Subcutaneous abdominal adipose tissue (tissue), 5 donors: ENCODE data around the gene STXBP5.
A peak's percentile ranks its signal among the peaks of the same experiment; 100 is the strongest.

Experiments
- H3K27ac ChIP-seq: one replicate; pipeline ENCODE4 v1.7.0; 2013; ENCODE audit warnings: low read depth, mild to moderate bottlenecking, inconsistent platforms, low read length, moderate library complexity
- H3K27me3 ChIP-seq, 5 donors: one replicate each; pipeline ENCODE4 v1.7.0; 2013; ENCODE audit warnings: low read length in 5 of 5, inconsistent platforms in 1 of 5; ENCODE audit not compliant: control insufficient read depth in 5 of 5, insufficient read depth in 4 of 5
- H3K36me3 ChIP-seq, 5 donors: one replicate each; pipeline ENCODE4 v1.7.0; 2013; ENCODE audit warnings: low read length in 5 of 5; ENCODE audit not compliant: control insufficient read depth in 5 of 5, insufficient read depth in 5 of 5
- H3K4me1 ChIP-seq, 5 donors: one replicate each; pipeline ENCODE4 v1.7.0; 2013; ENCODE audit warnings: low read length in 5 of 5, mild to moderate bottlenecking in 3 of 5, moderate library complexity in 1 of 5; ENCODE audit not compliant: control insufficient read depth in 5 of 5, insufficient read depth in 5 of 5
- H3K4me3 ChIP-seq, 5 donors: one replicate each; pipeline ENCODE4 v1.7.0; 2013; ENCODE audit warnings: low read length in 5 of 5, low read depth in 1 of 5
- H3K9ac ChIP-seq, 5 donors: one replicate each; pipeline ENCODE4 v1.7.0; 2013; ENCODE audit warnings: low read length in 5 of 5, mild to moderate bottlenecking in 4 of 5, moderate library complexity in 3 of 5
- H3K9me3 ChIP-seq, 5 donors: one replicate each; pipeline ENCODE4 v1.7.0; 2013; ENCODE audit warnings: low read length in 5 of 5; ENCODE audit not compliant: control insufficient read depth in 5 of 5
- donor health status: healthy.
- donor health status: healthy.
- donor health status: healthy.
- donor health status: healthy.
- donor health status: healthy.

Gene STXBP5

DNA sequence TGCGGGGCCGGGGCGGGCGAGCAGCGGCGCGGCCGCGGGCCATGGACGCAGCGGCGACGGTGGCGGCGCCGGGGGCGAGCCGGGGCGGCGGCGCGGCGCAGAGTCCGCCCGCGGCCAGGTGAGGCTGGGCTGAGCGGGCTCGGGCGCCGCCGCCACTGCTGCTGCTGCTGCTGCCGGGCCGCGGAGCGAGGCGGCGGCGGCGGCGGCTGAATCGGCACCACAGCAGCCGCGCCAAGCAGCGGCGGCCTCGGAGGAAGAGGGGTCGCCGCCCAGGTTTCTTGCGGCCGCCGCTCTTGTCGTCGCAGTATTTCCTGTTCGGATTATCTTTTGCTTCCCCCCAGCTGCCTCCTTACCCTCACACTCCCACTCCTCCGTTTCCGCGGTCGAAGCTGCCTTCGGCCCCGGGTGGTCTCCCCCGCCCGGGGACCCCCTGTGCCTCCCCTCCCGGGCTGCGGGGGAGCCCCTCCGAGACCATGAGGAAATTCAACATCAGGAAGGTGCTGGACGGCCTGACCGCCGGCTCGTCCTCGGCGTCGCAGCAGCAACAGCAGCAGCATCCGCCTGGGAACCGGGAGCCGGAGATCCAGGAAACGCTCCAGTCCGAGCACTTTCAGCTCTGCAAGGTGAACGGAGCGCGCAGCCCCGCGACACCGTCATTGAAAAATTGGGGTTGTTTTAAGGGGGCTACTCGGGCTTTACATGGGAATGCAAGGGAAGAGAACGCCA lies at the start of gene STXBP5:
TSS of gene STXBP5 (plus strand) at position 358 of the 726 bp plus-strand sequence. CDS start at position 474, 116 bp downstream.
- Histone ChIP-seq H3K4me1 (peaks cover 0 to 50% (median 29%) of the 10 kb centered on the region in 5 donors), H3K9ac (peak within 1 kb of the TSS; percentile 56 to 94 (median 90))

DNA sequence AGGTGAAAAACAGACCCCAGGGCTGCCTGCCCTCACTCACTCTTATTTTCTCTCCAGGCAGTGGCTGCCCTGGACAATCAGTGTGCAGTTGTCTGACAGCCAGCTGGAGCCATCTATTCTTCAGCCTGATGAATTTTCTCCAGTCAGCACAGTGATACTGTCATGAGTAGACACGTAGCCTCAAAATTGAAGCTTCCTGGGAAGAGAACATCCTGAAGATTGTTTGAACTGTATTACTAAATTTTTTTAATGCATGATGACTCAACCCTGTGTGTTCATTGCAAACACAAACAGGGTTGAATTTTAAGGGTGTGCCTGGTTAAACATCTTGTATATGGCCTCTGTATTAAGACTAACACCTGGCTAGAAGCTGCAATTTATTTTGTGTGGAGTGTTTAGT lies 49.8 kb upstream of the STXBP5 start:
- H3K27me3 ChIP-seq = no peaks in the 10 kb centered on the region
- no peaks in the 10 kb centered on the region for H3K9me3 ChIP-seq
- no peak overlapping the region for H3K9ac ChIP-seq
- H3K4me3 ChIP-seq = no peak overlapping the region
- no peaks in the 10 kb centered on the region for H3K4me1 ChIP-seq
- no peaks in the 10 kb centered on the region for H3K36me3 ChIP-seq
- no peak overlapping the region for H3K27ac ChIP-seq

More for the DNA sequence above, at the start of gene STXBP5:
- H3K27ac ChIP-seq = peak within 1 kb of the TSS; percentile 95
- H3K9me3 ChIP-seq = no peaks in the 10 kb centered on the region
- no peaks in the 10 kb centered on the region for H3K27me3 ChIP-seq
- H3K4me3 ChIP-seq = peak within 1 kb of the TSS; percentile 89 to 96 (median 95)
- no peaks in the 10 kb centered on the region for H3K36me3 ChIP-seq

DNA sequence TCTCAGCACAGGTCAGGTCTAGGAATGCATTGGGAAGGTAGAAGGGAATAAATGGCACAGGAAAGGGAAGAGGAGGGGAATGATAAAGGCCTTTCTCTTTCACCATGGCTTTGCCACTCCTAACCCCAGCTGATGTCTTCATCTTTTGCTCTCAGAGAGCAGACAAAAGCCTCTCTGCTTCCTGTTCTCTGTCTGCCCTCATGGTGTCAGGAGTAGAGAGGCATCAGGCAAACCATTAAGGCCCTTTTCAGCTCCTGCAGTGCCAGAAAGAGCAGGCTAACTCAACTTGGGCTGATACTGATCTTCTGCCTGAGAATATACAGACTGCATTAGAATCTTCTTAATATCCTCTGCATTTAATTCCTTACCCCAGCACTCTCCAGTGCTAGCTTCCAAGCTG lies 48.0 kb upstream of the STXBP5 start:
- no peak overlapping the region for H3K27ac ChIP-seq
- H3K9me3 ChIP-seq = no peaks in the 10 kb centered on the region
- H3K9ac ChIP-seq = no peak overlapping the region
- H3K36me3 ChIP-seq = no peaks in the 10 kb centered on the region
- H3K27me3 ChIP-seq = no peaks in the 10 kb centered on the region
- no peak overlapping the region for H3K4me3 ChIP-seq
- H3K4me1 ChIP-seq = no peaks in the 10 kb centered on the region

DNA sequence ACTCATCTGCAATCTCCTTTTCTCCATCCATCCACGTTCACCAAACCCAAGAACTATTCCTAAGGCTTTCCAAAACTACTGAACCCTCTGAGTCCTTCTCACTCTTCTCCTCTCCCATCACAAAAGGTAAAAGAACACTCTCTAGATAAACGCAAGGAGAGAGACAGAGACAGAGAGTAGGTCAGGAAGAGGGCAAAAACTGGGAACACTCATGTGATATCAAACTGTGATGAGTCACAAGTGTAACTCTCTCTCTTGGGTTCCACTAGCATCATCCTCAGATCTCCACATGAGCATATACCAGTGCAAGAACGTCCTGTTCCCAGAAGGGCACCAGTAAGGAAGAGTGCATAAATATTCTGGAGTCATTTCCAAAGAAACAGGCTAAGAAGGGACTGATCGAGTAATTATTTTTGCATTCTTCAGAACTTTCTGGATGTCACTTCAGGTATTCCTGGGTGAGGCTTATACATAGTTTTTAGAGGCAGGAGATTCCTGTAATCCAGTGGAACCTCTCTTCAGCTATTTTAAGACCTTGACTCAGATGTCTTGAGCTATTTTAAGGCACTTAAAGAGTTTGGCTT lies 47.3 kb upstream of the STXBP5 start:
- H3K9me3 ChIP-seq = no peaks in the 10 kb centered on the region
- H3K4me3 ChIP-seq = no peak overlapping the region
- no peak overlapping the region for H3K9ac ChIP-seq
- no peaks in the 10 kb centered on the region for H3K4me1 ChIP-seq
- no peaks in the 10 kb centered on the region for H3K27me3 ChIP-seq
- no peaks in the 10 kb centered on the region for H3K36me3 ChIP-seq
- H3K27ac ChIP-seq = no peak overlapping the region

DNA sequence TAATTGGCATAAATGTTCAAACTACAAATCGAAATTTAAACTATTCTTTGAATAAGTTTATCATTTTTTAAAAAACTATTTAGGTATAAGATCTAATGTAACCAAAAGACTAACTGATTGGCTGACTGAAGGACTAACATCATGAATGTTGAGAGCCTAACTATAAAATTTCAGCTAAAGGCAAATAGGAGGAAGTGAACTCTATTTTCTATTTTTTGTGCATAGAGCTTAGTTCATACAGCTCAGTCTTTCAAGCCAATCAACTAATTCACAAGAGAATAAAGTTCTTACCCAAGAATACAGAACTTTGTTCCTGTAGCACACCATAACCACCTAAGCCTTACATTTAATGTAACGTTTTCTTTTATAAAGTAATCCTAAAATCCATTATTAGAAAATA lies 46.3 kb upstream of the STXBP5 start:
- H3K9me3 ChIP-seq = no peaks in the 10 kb centered on the region
- H3K4me1 ChIP-seq = no peaks in the 10 kb centered on the region
- no peaks in the 10 kb centered on the region for H3K27me3 ChIP-seq
- no peak overlapping the region for H3K27ac ChIP-seq
- H3K9ac ChIP-seq = no peak overlapping the region
- H3K4me3 ChIP-seq = no peak overlapping the region
- H3K36me3 ChIP-seq = no peaks in the 10 kb centered on the region

DNA sequence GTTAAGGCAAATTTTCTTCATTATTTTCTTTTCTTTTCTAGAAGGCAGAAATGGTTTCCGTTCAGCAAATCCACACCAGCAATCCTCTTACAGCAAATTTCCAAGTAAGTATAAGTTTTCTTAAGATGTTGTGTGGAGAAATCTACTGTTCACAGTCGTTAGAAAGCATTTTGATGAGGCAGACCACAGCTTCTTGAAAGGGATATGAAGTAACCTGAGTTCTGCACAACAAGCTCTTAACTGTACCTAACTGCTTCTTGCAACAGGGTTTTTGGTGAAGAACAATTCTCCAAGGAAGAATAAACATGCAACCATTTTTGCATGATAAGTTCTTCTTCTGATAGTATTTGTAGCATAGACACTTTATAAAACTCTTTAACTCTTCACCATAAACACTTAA lies 45.3 kb upstream of the STXBP5 start:
- H3K9ac ChIP-seq = no peak overlapping the region
- no peak overlapping the region for H3K27ac ChIP-seq
- no peaks in the 10 kb centered on the region for H3K27me3 ChIP-seq
- H3K9me3 ChIP-seq = no peaks in the 10 kb centered on the region
- no peaks in the 10 kb centered on the region for H3K36me3 ChIP-seq
- H3K4me3 ChIP-seq = no peak overlapping the region
- no peaks in the 10 kb centered on the region for H3K4me1 ChIP-seq

DNA sequence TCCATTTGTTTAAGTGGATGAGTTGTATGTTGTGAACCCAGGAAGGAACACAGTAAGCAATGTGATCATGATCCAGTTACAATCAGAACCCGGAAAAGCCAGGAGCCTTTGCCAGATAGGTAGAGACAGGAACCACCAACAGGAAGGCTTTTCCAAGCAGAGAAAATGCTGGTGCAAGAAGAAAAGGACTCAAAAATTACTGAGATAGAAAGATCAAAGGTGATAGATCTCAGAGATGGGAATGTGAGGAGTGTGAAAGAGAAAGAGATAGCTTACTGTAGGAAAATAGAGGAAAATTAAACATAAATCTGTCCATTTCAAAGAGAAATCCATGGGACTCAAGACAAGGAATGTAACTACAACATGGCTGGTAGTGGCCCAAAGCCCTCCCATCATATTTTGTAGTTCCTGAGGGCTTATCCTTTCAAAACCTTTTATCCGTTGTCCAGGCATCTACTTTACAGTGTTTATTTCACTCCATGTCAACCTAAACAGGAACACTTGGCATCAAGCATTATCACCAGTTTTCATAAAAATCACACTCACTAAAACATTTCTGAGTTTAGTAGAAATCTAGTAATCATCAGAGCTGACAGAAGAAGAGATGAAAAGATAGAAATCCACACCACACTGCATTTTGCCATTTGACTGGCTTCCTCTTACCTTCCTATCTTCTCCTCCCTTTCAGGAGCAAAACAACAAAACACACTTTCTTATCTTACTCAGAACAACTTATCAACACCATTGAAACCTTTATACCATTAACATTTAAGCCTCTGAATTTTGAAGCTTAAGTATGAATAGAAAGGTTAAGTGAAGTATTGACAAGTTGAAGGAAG lies 44.5 kb upstream of the STXBP5 start:
- no peak overlapping the region for H3K27ac ChIP-seq
- no peaks in the 10 kb centered on the region for H3K9me3 ChIP-seq
- H3K9ac ChIP-seq = no peak overlapping the region
- H3K27me3 ChIP-seq = no peaks in the 10 kb centered on the region
- H3K36me3 ChIP-seq = no peaks in the 10 kb centered on the region
- no peak overlapping the region for H3K4me3 ChIP-seq
- no peaks in the 10 kb centered on the region for H3K4me1 ChIP-seq

DNA sequence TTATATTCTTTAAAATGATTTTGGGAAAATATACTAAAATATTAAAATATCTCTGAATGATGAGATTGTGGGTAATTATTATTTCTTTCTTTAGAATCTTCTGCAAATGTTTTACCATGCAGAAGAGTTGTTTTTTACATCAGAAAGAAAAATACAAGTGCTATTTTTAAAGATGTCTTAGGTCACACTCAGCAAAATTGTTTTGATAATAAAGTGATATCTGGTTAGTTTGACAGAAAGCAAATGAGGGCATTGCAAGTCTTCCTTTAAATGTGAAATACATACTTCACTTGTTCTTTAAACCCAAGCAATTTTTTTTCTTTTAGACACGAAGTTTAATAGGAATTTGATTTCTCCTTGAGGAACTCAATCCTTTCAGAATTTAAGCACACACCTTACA lies 43.6 kb upstream of the STXBP5 start:
- Histone ChIP-seq H3K4me3 (no peak overlapping the region), H3K27me3 (no peaks in the 10 kb centered on the region), H3K9me3 (no peaks in the 10 kb centered on the region), H3K9ac (no peak overlapping the region), H3K36me3 (no peaks in the 10 kb centered on the region), H3K4me1 (no peaks in the 10 kb centered on the region), H3K27ac (no peak overlapping the region)

DNA sequence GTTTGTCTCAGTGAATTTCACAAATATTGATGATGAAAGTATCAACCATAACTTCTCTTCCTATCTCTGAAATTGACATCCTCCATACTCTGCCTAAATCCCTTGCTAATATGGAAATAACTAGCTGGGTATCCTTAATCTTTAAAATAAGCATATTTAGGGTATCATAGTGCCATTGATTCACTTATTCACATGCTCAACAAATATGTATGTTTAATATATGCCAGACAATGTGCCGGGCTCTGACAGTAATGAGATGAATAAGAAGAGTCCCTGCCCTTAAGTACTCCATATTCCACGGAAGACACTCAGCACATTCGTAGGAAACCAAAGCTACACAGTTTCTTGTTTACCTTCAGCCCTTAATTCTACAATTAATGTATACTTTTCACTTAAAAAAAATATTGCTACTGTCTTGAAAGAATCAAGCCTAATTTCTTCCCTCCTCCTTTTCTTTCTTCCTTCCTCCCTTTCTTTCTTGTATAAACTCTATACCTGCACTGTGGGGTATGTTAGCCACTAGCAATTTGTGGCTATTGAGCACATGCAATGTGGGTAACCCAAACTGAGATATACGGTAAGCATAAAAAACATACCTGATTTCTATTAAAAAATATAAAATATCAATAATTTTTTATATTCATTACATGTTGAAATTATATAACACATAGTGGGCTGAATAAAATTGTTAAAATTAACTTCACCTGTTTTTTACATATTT lies 42.8 kb upstream of the STXBP5 start:
- no peaks in the 10 kb centered on the region for H3K9me3 ChIP-seq
- H3K4me3 ChIP-seq = no peak overlapping the region
- no peaks in the 10 kb centered on the region for H3K4me1 ChIP-seq
- no peaks in the 10 kb centered on the region for H3K36me3 ChIP-seq
- no peak overlapping the region for H3K27ac ChIP-seq
- no peaks in the 10 kb centered on the region for H3K27me3 ChIP-seq
- H3K9ac ChIP-seq = no peak overlapping the region
